Keratinocyte (primary cell): Measurements from ENCODE around the gene MCM3AP. TPM values are rescaled to one million over a fixed set of nuclear protein-coding genes. Genes with fewer than 3 reads are reported as not detected.

Experiments used
- DNase-seq: peaks from one replicate; pipeline ENCODE4 v3.0.0-alpha.2; 2011; ENCODE audit warnings: low read depth, missing footprints, low spot score
- FAIRE-seq: peaks from 2 replicates; lab custom pipeline; 2011; peaks lifted over from hg19 to GRCh38; lab: Jason Lieb, UNC
- H2AFZ ChIP-seq: 2 replicates; pipeline ENCODE4 v1.6.0; 2012; ENCODE audit warnings: low read length, control low read depth, inconsistent platforms; ENCODE audit not compliant: control insufficient read depth
- H3K27ac ChIP-seq: 2 replicates; pipeline ENCODE4 v1.5.1; 2011; ENCODE audit warnings: low read length; ENCODE audit not compliant: control insufficient read depth, insufficient read depth
- H3K27me3 ChIP-seq: 3 replicates; pipeline ENCODE4 v1.6.0; 2011; ENCODE audit warnings: low read length; ENCODE audit not compliant: control insufficient read depth, insufficient read depth; ENCODE audit errors: extremely low read depth
- H3K36me3 ChIP-seq, 2 experiments: 2 replicates in 1 of 2; 3 replicates in 1 of 2; pipeline ENCODE4 v1.5.1; 2011; ENCODE audit warnings: low read length in 2 of 2, mild to moderate bottlenecking in 1 of 2; ENCODE audit not compliant: control insufficient read depth in 2 of 2, insufficient read depth in 2 of 2; ENCODE audit errors: extremely low read depth in 1 of 2
- H3K4me1 ChIP-seq: 3 replicates; pipeline ENCODE4 v1.5.1; 2011; ENCODE audit warnings: low read length; ENCODE audit not compliant: control insufficient read depth, insufficient read depth; ENCODE audit errors: extremely low read depth
- H3K4me2 ChIP-seq: 3 replicates; pipeline ENCODE4 v1.6.0; 2011; ENCODE audit warnings: low read depth, low read length; ENCODE audit not compliant: control insufficient read depth, insufficient read depth; ENCODE audit errors: extremely low read depth
- H3K4me3 ChIP-seq, 3 experiments: fragments of 200-600 bp in 1 of 3; sonication (generic) in 1 of 3; 2 replicates in 2 of 3; 3 replicates in 1 of 3; pipeline ENCODE4 v1.5.1; 2011 to 2016; ENCODE audit warnings: low read length in 3 of 3, mild to moderate bottlenecking in 3 of 3, control low read depth in 2 of 3, inconsistent platforms in 1 of 3, low read depth in 1 of 3, mixed read lengths in 1 of 3, mixed run types in 1 of 3, moderate library complexity in 1 of 3; ENCODE audit not compliant: control insufficient read depth in 2 of 3, insufficient read depth in 2 of 3; ENCODE audit errors: extremely low read depth in 1 of 3
- H3K79me2 ChIP-seq: 2 replicates; pipeline ENCODE4 v1.6.0; 2012; ENCODE audit warnings: low read length; ENCODE audit not compliant: control insufficient read depth, insufficient read depth
- H3K9ac ChIP-seq: 3 replicates; pipeline ENCODE4 v1.6.0; 2011; ENCODE audit warnings: low read length; ENCODE audit not compliant: control insufficient read depth, insufficient read depth; ENCODE audit errors: extremely low read depth
- H3K9me1 ChIP-seq: 3 replicates; pipeline ENCODE4 v1.6.0; 2011; ENCODE audit warnings: low read length; ENCODE audit not compliant: control insufficient read depth, insufficient read depth; ENCODE audit errors: extremely low read depth
- H3K9me3 ChIP-seq: 2 replicates; pipeline ENCODE4 v1.5.1; 2012; ENCODE audit warnings: low read depth, low read length; ENCODE audit not compliant: control insufficient read depth
- H4K20me1 ChIP-seq: 3 replicates; pipeline ENCODE4 v1.6.0; 2011; ENCODE audit warnings: low read length; ENCODE audit not compliant: control insufficient read depth, insufficient read depth; ENCODE audit errors: extremely low read depth
- CTCF ChIP-seq, 3 experiments: IDR thresholded peaks in 1 of 3; conservative IDR thresholded peaks in 1 of 3; optimal IDR thresholded peaks in 1 of 3; 2 replicates in 2 of 3; 3 replicates in 1 of 3; pipeline versions ENCODE3 to v1.5.1; 2011; ENCODE audit warnings: low read length in 3 of 3, mild to moderate bottlenecking in 3 of 3, moderate library complexity in 2 of 3, control low read depth in 1 of 3, inconsistent platforms in 1 of 3; ENCODE audit not compliant: insufficient read depth in 2 of 3; ENCODE audit errors: extremely low read depth in 1 of 3
- EZH2 ChIP-seq: IDR thresholded peaks from one replicate; pipeline ENCODE4 v1.6.1; 2012; ENCODE audit warnings: inconsistent platforms, mild to moderate bottlenecking, low read length, moderate library complexity
- dilution Hi-C: fragments of 300-500 bp; cut with MboI; formaldehyde crosslinking; loops from one replicate; pipeline ENCODE4 v1.7.0; 2020; ENCODE audit warnings: low sequenced_read_pairs; ENCODE audit not compliant: extremely low pct_ligation_motif_present
- polyA plus RNA-seq, 5 experiments: library from polyadenylated mRNA; depleted of rRNA in 3 of 5; stranded (reverse) in 3 of 5; stranded (forward) in 1 of 5; unstranded in 1 of 5; fragments of >200 nt; gene quantifications; 1 replicate in 1 of 5; 2 replicates in 3 of 5; 3 replicates in 1 of 5; pipeline versions ENCODE4 v1.2.1 to v1.2.3, GENCODE V29; 2011 to 2012; ENCODE audit warnings: missing spikeins in 2 of 5, low read depth in 1 of 5, low replicate concordance in 1 of 5

Gene MCM3AP
- polyA plus RNA-seq, 1 donor (not counting 4 experiments of a cell fraction or from before 2014, with no cell fraction given) = 34.3 TPM

DNA sequence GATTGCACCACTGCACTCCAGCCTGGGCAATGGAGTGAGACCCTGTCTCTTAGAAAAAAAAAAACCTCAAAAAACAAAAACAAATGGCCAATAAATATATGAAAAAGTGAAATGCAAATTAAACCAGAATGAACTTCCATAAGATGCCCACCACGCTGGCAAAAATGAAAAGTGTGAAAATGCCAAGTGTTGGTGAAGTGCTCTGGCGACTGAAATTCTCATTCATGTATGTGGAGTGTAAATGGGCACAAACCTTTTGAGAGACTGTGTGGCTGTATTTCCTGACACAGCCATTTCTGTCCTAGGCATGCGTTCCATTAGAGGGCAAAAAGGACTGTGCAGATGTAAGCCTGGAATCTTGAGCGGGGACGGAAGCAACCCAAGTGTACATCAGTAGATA lies 19.0 kb upstream of the MCM3AP start:
- Histone ChIP-seq H3K4me1 (no peaks in the 10 kb centered on the region), H3K9me3 (no peaks in the 10 kb centered on the region), H3K4me3 (no peak overlapping the region), H3K79me2 (no peaks in the 10 kb centered on the region), H3K4me2 (no peak overlapping the region), H2AFZ (no peak overlapping the region), H3K36me3 (peaks cover 0 to 7% of the 10 kb centered on the region in 2 experiments), H4K20me1 (no peaks in the 10 kb centered on the region), H3K27ac (no peak overlapping the region), H3K27me3 (no peaks in the 10 kb centered on the region), H3K9ac (no peak overlapping the region), H3K9me1 (no peaks in the 10 kb centered on the region)
- dilution Hi-C loops = no loop called here
- no peak for DNase-seq
- TF ChIP-seq EZH2 (no peak), CTCF (optimal IDR thresholded peaks at IDR 0.05 in 1 of 3, IDR thresholded peaks at IDR 0.05 in 1 of 3, conservative IDR thresholded peaks at IDR 0.05 in 1 of 3; ENCODE audit: extremely low read depth in 1 of 3, insufficient read depth in 2 of 3, low read length in 3 of 3) (no peak)
- FAIRE-seq = no peak

- Histone ChIP-seq H3K36me3 (peaks cover 0 to 8% of the 10 kb centered on the region in 2 experiments), H2AFZ (no peak overlapping the region)
- FAIRE-seq = no peak
These were observed 16.3 kb upstream of the MCM3AP start for GRCh38 chr21:46301759-46302158.

More at GRCh38 chr21:46301759-46302158, 16.3 kb upstream of the MCM3AP start:
- no peak for TF ChIP-seq CTCF (optimal IDR thresholded peaks at IDR 0.05 in 1 of 3, IDR thresholded peaks at IDR 0.05 in 1 of 3, conservative IDR thresholded peaks at IDR 0.05 in 1 of 3; ENCODE audit: extremely low read depth in 1 of 3, insufficient read depth in 2 of 3, low read length in 3 of 3)
- TF ChIP-seq EZH2 = no peak
- no peak overlapping the region for H3K27ac ChIP-seq
- H3K9me3 ChIP-seq = no peaks in the 10 kb centered on the region
- no peaks in the 10 kb centered on the region for H3K9me1 ChIP-seq
- no peak overlapping the region for H3K4me3 ChIP-seq
- no peak for DNase-seq
- dilution Hi-C loops = no loop called here
- H3K4me1 ChIP-seq = no peaks in the 10 kb centered on the region
- H3K9ac ChIP-seq = no peak overlapping the region
- no peaks in the 10 kb centered on the region for H3K27me3 ChIP-seq
- H3K4me2 ChIP-seq = no peak overlapping the region
- H4K20me1 ChIP-seq = no peaks in the 10 kb centered on the region
- no peaks in the 10 kb centered on the region for H3K79me2 ChIP-seq
